Measurements from ENCODE around the gene PTGR2. TPM values are rescaled to one million over a fixed set of nuclear protein-coding genes. Genes with fewer than 3 reads are reported as not detected.
"Not testable (repeated sequence)": the region's sequence is repeated elsewhere in the genome, so short reads cannot be mapped to it uniquely, and the experiment has no call there.

PTGR2 gene
- total RNA-seq, 2 donors from 2014 or later, result 2.2 to 4.3 TPM

DNA sequence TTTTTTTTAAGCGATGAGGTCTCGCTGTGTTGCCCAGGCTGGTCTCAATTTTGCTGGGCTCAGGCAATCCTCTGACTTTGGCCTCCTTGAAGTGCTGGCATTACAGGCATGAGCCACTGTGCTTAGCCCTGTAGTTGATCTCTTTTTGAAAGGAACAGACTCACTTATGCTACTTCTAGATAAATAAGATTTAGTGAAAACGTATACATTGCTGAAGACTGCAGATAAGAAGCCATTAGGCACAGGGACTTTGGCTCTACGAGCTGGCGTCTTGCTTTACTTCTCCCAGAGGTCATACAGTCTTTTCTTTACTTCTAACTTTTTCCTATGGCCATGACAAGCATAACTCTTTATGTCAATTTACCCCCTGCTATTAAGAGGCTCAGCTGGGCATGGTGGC is 9.4 kb downstream of the PTGR2 start:
- no peaks in the 10 kb centered on the region for H3K4me1 ChIP-seq (ENCODE audit: control insufficient read depth in 1 of 2, low read depth in 2 of 2)
- ATAC-seq (ENCODE audit: insufficient number of reproducible peaks, low FRiP score, low read depth) (no peak), DNase-seq (ENCODE audit: low spot score) (no peak)
- no peaks in the 10 kb centered on the region for H3K27me3 ChIP-seq (replicated peaks; ENCODE audit: insufficient read depth)
- no peaks in the 10 kb centered on the region for H3K9me3 ChIP-seq
- no peak overlapping the region for H3K4me3 ChIP-seq
- TF ChIP-seq, protein P1, sequence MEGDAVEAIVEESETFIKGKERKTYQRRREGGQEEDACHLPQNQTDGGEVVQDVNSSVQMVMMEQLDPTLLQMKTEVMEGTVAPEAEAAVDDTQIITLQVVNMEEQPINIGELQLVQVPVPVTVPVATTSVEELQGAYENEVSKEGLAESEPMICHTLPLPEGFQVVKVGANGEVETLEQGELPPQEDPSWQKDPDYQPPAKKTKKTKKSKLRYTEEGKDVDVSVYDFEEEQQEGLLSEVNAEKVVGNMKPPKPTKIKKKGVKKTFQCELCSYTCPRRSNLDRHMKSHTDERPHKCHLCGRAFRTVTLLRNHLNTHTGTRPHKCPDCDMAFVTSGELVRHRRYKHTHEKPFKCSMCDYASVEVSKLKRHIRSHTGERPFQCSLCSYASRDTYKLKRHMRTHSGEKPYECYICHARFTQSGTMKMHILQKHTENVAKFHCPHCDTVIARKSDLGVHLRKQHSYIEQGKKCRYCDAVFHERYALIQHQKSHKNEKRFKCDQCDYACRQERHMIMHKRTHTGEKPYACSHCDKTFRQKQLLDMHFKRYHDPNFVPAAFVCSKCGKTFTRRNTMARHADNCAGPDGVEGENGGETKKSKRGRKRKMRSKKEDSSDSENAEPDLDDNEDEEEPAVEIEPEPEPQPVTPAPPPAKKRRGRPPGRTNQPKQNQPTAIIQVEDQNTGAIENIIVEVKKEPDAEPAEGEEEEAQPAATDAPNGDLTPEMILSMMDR (IDR thresholded peaks at IDR 0.05), result no peak
- peaks cover 5% of the 10 kb centered on the region for H3K36me3 ChIP-seq
- no peak overlapping the region for H3K27ac ChIP-seq

DNA sequence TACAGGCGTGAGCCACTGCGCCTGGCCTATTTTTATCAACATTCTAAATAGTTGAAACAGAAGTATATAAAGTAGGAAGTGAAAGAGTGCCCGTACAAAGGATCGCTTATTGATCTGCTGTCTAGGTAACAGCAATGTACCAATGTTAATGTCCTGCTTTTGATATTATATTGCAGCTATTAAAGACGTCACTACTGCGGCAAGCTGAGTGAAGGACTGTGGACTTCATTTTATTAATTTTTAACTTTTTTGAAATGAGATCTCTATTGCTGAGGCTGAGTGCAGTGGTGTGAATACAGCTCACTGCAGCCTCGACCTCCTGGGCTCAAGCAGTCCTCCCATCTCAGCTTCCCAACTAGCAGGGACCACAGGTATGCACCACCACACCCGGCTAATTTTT is 10.8 kb downstream of the PTGR2 start:
- Histone ChIP-seq H3K27ac (no peak overlapping the region), H3K4me1 (ENCODE audit: control insufficient read depth in 1 of 2, low read depth in 2 of 2) (no peaks in the 10 kb centered on the region), H3K9me3 (no peaks in the 10 kb centered on the region), H3K27me3 (replicated peaks; ENCODE audit: insufficient read depth) (no peaks in the 10 kb centered on the region), H3K36me3 (peaks cover 5% of the 10 kb centered on the region), H3K4me3 (no peak overlapping the region)
- DNase-seq (ENCODE audit: low spot score) (no peak), ATAC-seq (ENCODE audit: insufficient number of reproducible peaks, low FRiP score, low read depth) (no peak)
- TF ChIP-seq, protein P1 (IDR thresholded peaks at IDR 0.05), result no peak

DNA sequence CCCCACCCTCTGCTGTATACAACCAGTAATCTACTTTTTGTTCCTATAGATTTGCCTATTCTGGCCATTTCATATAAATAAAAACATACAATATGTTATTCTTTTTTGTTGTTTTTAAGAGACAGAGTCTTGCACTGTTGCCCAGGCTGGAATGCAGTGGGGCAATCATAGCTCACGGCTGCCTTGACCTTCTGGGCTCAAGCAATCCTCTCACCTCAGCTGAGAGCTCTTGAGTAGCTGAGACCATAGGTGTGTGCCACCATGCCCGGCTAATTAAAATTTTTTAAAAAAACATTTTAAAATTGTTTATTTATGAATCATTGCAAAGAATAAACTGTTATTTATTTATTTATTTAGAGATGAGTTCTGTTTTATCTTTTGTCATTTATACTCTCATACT is 11.6 kb downstream of the PTGR2 start:
- H3K9me3 ChIP-seq, result no peaks in the 10 kb centered on the region
- ATAC-seq (ENCODE audit: insufficient number of reproducible peaks, low FRiP score, low read depth) (no peak), DNase-seq (ENCODE audit: low spot score) (no peak)
- TF ChIP-seq, protein P1 (IDR thresholded peaks at IDR 0.05), result no peak
- H3K27ac ChIP-seq, result no peak overlapping the region
- H3K27me3 ChIP-seq (replicated peaks; ENCODE audit: insufficient read depth), result no peaks in the 10 kb centered on the region
- peaks cover 5% of the 10 kb centered on the region for H3K36me3 ChIP-seq
- no peaks in the 10 kb centered on the region for H3K4me1 ChIP-seq (ENCODE audit: control insufficient read depth in 1 of 2, low read depth in 2 of 2)
- H3K4me3 ChIP-seq, result no peak overlapping the region

DNA sequence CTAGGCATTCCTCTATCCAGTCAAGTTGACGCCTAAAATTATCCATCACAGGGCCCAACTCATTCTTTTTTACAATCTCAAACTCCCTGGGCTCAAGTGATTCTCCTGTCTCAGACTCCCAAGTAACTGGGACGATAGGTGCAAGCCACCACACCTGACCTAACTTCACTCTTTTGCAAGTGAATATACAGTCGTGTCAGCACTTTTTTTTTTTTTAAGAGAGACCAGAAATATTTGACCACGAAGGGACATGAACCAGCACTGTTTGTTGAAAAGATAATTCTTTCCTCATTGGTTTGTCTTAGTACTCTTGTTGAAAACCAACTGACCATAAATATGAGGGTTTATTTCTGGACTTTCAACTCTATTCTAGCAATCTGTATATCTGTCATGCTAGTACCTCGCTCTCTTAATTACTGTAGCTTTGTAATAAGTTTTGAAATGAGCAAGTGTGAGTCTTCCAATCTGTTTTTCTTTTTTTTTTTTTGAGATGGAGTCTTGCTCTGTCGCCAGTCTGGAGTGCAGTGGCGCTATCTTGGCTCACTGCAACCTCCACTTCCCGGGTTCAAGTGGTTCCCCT is 14.0 kb downstream of the PTGR2 start:
- H3K4me3 ChIP-seq, result no peak overlapping the region
- no peaks in the 10 kb centered on the region for H3K9me3 ChIP-seq
- ATAC-seq (ENCODE audit: insufficient number of reproducible peaks, low FRiP score, low read depth) (no peak), DNase-seq (ENCODE audit: low spot score) (no peak)
- H3K27me3 ChIP-seq (replicated peaks; ENCODE audit: insufficient read depth), result no peaks in the 10 kb centered on the region
- TF ChIP-seq, protein P1 (IDR thresholded peaks at IDR 0.05), result no peak
- H3K27ac ChIP-seq, result no peak overlapping the region
- peaks cover 5% of the 10 kb centered on the region for H3K36me3 ChIP-seq
- no peaks in the 10 kb centered on the region for H3K4me1 ChIP-seq (ENCODE audit: control insufficient read depth in 1 of 2, low read depth in 2 of 2)

DNA sequence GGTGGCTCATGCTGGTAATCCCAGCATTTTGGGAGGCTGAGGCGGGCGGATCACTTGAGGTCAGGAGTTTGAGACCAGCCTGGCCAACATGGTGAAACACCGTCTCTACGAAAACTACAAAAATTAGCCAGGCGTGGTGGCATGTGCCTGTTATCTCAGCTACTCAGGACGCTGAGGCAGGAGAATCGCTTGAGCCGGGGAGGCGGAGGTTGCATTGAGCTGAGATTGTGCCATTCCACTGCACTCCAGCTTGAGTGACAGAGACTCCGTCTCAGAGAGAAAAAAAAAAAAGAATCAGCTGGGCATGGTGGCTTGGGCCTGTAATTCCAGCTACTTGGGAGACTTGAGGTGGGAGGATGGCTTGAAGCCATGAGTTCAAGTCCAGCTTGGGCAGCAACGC is 18.1 kb downstream of the PTGR2 start:
- H3K36me3 ChIP-seq; ATAC-seq (ENCODE audit: insufficient number of reproducible peaks, low FRiP score, low read depth); H3K27me3 ChIP-seq (replicated peaks; ENCODE audit: insufficient read depth); H3K4me1 ChIP-seq (ENCODE audit: control insufficient read depth in 1 of 2, low read depth in 2 of 2); DNase-seq (ENCODE audit: low spot score); H3K27ac ChIP-seq; H3K9me3 ChIP-seq; H3K4me3 ChIP-seq: not testable (repeated sequence)

Measured in thoracic aorta (tissue), 2 donors.